Measurements from ENCODE around the gene SNX9. TPM values are rescaled to one million over a fixed set of nuclear protein-coding genes. Genes with fewer than 3 reads are reported as not detected.
"Not testable (repeated sequence)": the region's sequence is repeated elsewhere in the genome, so short reads cannot be mapped to it uniquely, and the experiment has no call there.

Gene SNX9
- polyA plus RNA-seq, 1 donor from 2014 or later = 7.0 TPM

- no peak overlapping the region for H3K9ac ChIP-seq (ENCODE audit: low read length)
- no peaks in the 10 kb centered on the region for H3K9me3 ChIP-seq (ENCODE audit: low read length)
- H2AFZ ChIP-seq (ENCODE audit: low read depth, low read length) = no peak overlapping the region
- no peaks in the 10 kb centered on the region for H3F3A ChIP-seq (ENCODE audit: insufficient read depth, low read length, poor library complexity, severe bottlenecking)
- TF ChIP-seq POLR2AphosphoS5 (IDR thresholded peaks at IDR 0.05) = no peak
- no peak for TF ChIP-seq RAD21 (conservative IDR thresholded peaks at IDR 0.05)
- TF ChIP-seq SMC3 (conservative IDR thresholded peaks at IDR 0.05; ENCODE audit: poor library complexity) = no peak
- no peak for TF ChIP-seq CTCF (IDR thresholded peaks at IDR 0.05; ENCODE audit: poor library complexity, severe bottlenecking)
- TF ChIP-seq EZH2 (IDR thresholded peaks at IDR 0.05; ENCODE audit: borderline replicate concordance, insufficient read depth, low read length, poor library complexity, severe bottlenecking) = no peak
- no peak for TF ChIP-seq EP300 (conservative IDR thresholded peaks at IDR 0.05; ENCODE audit: poor library complexity, severe bottlenecking)
- no peak for TF ChIP-seq TAF1 (IDR thresholded peaks at IDR 0.05; ENCODE audit: low read depth)
- TF ChIP-seq, protein P1, sequence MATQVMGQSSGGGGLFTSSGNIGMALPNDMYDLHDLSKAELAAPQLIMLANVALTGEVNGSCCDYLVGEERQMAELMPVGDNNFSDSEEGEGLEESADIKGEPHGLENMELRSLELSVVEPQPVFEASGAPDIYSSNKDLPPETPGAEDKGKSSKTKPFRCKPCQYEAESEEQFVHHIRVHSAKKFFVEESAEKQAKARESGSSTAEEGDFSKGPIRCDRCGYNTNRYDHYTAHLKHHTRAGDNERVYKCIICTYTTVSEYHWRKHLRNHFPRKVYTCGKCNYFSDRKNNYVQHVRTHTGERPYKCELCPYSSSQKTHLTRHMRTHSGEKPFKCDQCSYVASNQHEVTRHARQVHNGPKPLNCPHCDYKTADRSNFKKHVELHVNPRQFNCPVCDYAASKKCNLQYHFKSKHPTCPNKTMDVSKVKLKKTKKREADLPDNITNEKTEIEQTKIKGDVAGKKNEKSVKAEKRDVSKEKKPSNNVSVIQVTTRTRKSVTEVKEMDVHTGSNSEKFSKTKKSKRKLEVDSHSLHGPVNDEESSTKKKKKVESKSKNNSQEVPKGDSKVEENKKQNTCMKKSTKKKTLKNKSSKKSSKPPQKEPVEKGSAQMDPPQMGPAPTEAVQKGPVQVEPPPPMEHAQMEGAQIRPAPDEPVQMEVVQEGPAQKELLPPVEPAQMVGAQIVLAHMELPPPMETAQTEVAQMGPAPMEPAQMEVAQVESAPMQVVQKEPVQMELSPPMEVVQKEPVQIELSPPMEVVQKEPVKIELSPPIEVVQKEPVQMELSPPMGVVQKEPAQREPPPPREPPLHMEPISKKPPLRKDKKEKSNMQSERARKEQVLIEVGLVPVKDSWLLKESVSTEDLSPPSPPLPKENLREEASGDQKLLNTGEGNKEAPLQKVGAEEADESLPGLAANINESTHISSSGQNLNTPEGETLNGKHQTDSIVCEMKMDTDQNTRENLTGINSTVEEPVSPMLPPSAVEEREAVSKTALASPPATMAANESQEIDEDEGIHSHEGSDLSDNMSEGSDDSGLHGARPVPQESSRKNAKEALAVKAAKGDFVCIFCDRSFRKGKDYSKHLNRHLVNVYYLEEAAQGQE (IDR thresholded peaks at IDR 0.05; ENCODE audit: borderline replicate concordance) = no peak
- no peak for TF ChIP-seq MXI1 (conservative IDR thresholded peaks at IDR 0.05; ENCODE audit: poor library complexity, severe bottlenecking)
- no peaks in the 10 kb centered on the region for H4K20me1 ChIP-seq (ENCODE audit: insufficient read depth)
- H3K27me3 ChIP-seq (ENCODE audit: insufficient read depth, low read depth, low read length) = no peaks in the 10 kb centered on the region
- no peak overlapping the region for H3K27ac ChIP-seq (ENCODE audit: low read length)
- no peaks in the 10 kb centered on the region for H3K9me2 ChIP-seq (ENCODE audit: insufficient read depth, low read length)
- no peak overlapping the region for H3K4me3 ChIP-seq (ENCODE audit: low read length)
- no peaks in the 10 kb centered on the region for H3K36me3 ChIP-seq (ENCODE audit: insufficient read depth, low read length)
- no peak overlapping the region for H3K4me2 ChIP-seq (ENCODE audit: low read length)
- H3K79me2 ChIP-seq (replicated peaks; ENCODE audit: insufficient read depth, low read length) = no peaks in the 10 kb centered on the region
These were observed 31.6 kb upstream of the SNX9 start for GRCh38 chr6:157791450-157791849.

- Histone ChIP-seq H3K9me3 (ENCODE audit: low read length) (no peaks in the 10 kb centered on the region), H3K9ac (ENCODE audit: low read length) (no peak overlapping the region), H3K4me2 (ENCODE audit: low read length) (no peak overlapping the region), H3K27ac (ENCODE audit: low read length) (no peak overlapping the region), H3K9me2 (ENCODE audit: insufficient read depth, low read length) (no peaks in the 10 kb centered on the region), H3K36me3 (ENCODE audit: insufficient read depth, low read length) (no peaks in the 10 kb centered on the region), H3K27me3 (ENCODE audit: insufficient read depth, low read depth, low read length) (no peaks in the 10 kb centered on the region), H2AFZ (ENCODE audit: low read depth, low read length) (no peak overlapping the region), H3K79me2 (replicated peaks; ENCODE audit: insufficient read depth, low read length) (no peaks in the 10 kb centered on the region), H3F3A (ENCODE audit: insufficient read depth, low read length, poor library complexity, severe bottlenecking) (no peaks in the 10 kb centered on the region), H3K4me3 (ENCODE audit: low read length) (no peak overlapping the region), H4K20me1 (ENCODE audit: insufficient read depth) (no peaks in the 10 kb centered on the region)
- no peak for TF ChIP-seq EP300 (conservative IDR thresholded peaks at IDR 0.05; ENCODE audit: poor library complexity, severe bottlenecking)
- no peak for TF ChIP-seq MXI1 (conservative IDR thresholded peaks at IDR 0.05; ENCODE audit: poor library complexity, severe bottlenecking)
- no peak for TF ChIP-seq EZH2 (IDR thresholded peaks at IDR 0.05; ENCODE audit: borderline replicate concordance, insufficient read depth, low read length, poor library complexity, severe bottlenecking)
- TF ChIP-seq SMC3 (conservative IDR thresholded peaks at IDR 0.05; ENCODE audit: poor library complexity) = no peak
These were observed 30.4 kb upstream of the SNX9 start for GRCh38 chr6:157792671-157793070.

GRCh38 chr6:157794012-157794411 lies 29.0 kb upstream of the SNX9 start:
- not testable (repeated sequence) for H3K9ac ChIP-seq (ENCODE audit: low read length); H3K4me3 ChIP-seq (ENCODE audit: low read length); H3K9me2 ChIP-seq (ENCODE audit: insufficient read depth, low read length); H3K27ac ChIP-seq (ENCODE audit: low read length); H4K20me1 ChIP-seq (ENCODE audit: insufficient read depth); H3K36me3 ChIP-seq (ENCODE audit: insufficient read depth, low read length); H2AFZ ChIP-seq (ENCODE audit: low read depth, low read length); H3K79me2 ChIP-seq (replicated peaks; ENCODE audit: insufficient read depth, low read length); H3K4me2 ChIP-seq (ENCODE audit: low read length); H3K9me3 ChIP-seq (ENCODE audit: low read length); H3F3A ChIP-seq (ENCODE audit: insufficient read depth, low read length, poor library complexity, severe bottlenecking); H3K27me3 ChIP-seq (ENCODE audit: insufficient read depth, low read depth, low read length)

Data from neural cell (in vitro differentiated cells).